K562 (cell line): Measurements from ENCODE around the gene PRR7.

Experiments used
- DMBX1 ChIP-seq: fragments of 250-450 bp; sonication (Bioruptor Pico); IDR thresholded peaks from 2 replicates; pipeline ENCODE4 v1.8.0; 2022; ENCODE audit warnings: inconsistent platforms, mild to moderate bottlenecking, moderate library complexity, borderline replicate concordance
- EHMT2 ChIP-seq: fragments of 450-650 bp; IDR thresholded peaks from 2 replicates; pipeline ENCODE4 v1.6.1; 2018; ENCODE audit warnings: antibody characterized with exemption
- HNRNPK ChIP-seq: fragments of 200-400 bp; formaldehyde crosslinking; IDR thresholded peaks from one replicate; pipeline ENCODE4 v1.6.1; 2018; ENCODE audit warnings: mild to moderate bottlenecking, low read depth, low read length; ENCODE audit not compliant: poor library complexity, severe bottlenecking
- MYC ChIP-seq, 2 experiments: fragments of 250-450 bp in 1 of 2; sonication (Bioruptor Pico) in 1 of 2; IDR thresholded peaks; 2 replicates each; pipeline versions ENCODE4 v1.5.1 to v1.6.1; 2012 to 2021; ENCODE audit warnings: low read depth in 2 of 2, borderline replicate concordance in 1 of 2, improper control_type of control experiment in 1 of 2, low read length in 1 of 2, mild to moderate bottlenecking in 1 of 2, moderate library complexity in 1 of 2
- PHTF2 ChIP-seq: fragments of 250-450 bp; sonication (Bioruptor Pico); IDR thresholded peaks from 2 replicates; pipeline ENCODE4 v1.5.0; 2021; ENCODE audit warnings: mild to moderate bottlenecking
- RAD51 ChIP-seq: fragments of 450-650 bp; IDR thresholded peaks from 2 replicates; pipeline ENCODE4 v1.7.1; 2016; ENCODE audit warnings: low read depth, mild to moderate bottlenecking, borderline replicate concordance
- SIX5 ChIP-seq, 2 experiments: IDR thresholded peaks; 2 replicates each; pipeline ENCODE4 v1.6.1; 2011; ENCODE audit warnings: low read length in 2 of 2, borderline replicate concordance in 1 of 2, low read depth in 1 of 2, mild to moderate bottlenecking in 1 of 2, moderate library complexity in 1 of 2; ENCODE audit not compliant: insufficient read depth in 1 of 2
- ZNF217 ChIP-seq: sonication (generic); formaldehyde crosslinking; IDR thresholded peaks from 2 replicates; pipeline ENCODE4 v1.8.0; 2022; ENCODE audit warnings: mild to moderate bottlenecking, missing genetic modification reagents
- TF ChIP-seq, protein P1 (sequence below), 3 experiments: IDR thresholded peaks in 2 of 3; conservative IDR thresholded peaks in 1 of 3; 2 replicates each; pipeline ENCODE4 v1.5.1; 2011 to 2012; ENCODE audit warnings: low read length in 3 of 3, mild to moderate bottlenecking in 3 of 3, control low read depth in 2 of 3, improper control_type of control experiment in 1 of 3, inconsistent platforms in 1 of 3, low read depth in 1 of 3, mixed read lengths in 1 of 3, moderate library complexity in 1 of 3; ENCODE audit not compliant: insufficient read depth in 2 of 3
- TF ChIP-seq, protein P2 (sequence below): sonication (generic); formaldehyde crosslinking; IDR thresholded peaks from 2 replicates; pipeline ENCODE4 v1.8.1; 2023; ENCODE audit warnings: mild to moderate bottlenecking, missing genetic modification reagents

GRCh38 chr5:177419046-177419445, 27.6 kb upstream of the PRR7 start:
- TF ChIP-seq HNRNPK (no peak), MYC (IDR thresholded peaks at IDR 0.05; ENCODE audit: low read depth, low read length) (no peak), MYC (CRISPR knock-in tag; IDR thresholded peaks at IDR 0.05; ENCODE audit: borderline replicate concordance, low read depth) (no peak), SIX5 (IDR thresholded peaks at IDR 0.05; ENCODE audit: borderline replicate concordance in 1 of 2, insufficient read depth in 1 of 2, low read depth in 1 of 2, low read length in 2 of 2) (no peak), PHTF2 (CRISPR knock-in tag) (no peak), ZNF217 (CRISPR knock-in tag) (no peak), DMBX1 (CRISPR knock-in tag) (no peak), EHMT2 (no peak), RAD51 (no peak)
- TF ChIP-seq, protein P1, sequence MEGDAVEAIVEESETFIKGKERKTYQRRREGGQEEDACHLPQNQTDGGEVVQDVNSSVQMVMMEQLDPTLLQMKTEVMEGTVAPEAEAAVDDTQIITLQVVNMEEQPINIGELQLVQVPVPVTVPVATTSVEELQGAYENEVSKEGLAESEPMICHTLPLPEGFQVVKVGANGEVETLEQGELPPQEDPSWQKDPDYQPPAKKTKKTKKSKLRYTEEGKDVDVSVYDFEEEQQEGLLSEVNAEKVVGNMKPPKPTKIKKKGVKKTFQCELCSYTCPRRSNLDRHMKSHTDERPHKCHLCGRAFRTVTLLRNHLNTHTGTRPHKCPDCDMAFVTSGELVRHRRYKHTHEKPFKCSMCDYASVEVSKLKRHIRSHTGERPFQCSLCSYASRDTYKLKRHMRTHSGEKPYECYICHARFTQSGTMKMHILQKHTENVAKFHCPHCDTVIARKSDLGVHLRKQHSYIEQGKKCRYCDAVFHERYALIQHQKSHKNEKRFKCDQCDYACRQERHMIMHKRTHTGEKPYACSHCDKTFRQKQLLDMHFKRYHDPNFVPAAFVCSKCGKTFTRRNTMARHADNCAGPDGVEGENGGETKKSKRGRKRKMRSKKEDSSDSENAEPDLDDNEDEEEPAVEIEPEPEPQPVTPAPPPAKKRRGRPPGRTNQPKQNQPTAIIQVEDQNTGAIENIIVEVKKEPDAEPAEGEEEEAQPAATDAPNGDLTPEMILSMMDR (IDR thresholded peaks at IDR 0.05 in 2 of 3, conservative IDR thresholded peaks at IDR 0.05 in 1 of 3; ENCODE audit: insufficient read depth in 2 of 3, low read depth in 1 of 3, low read length in 3 of 3) = no peak
- TF ChIP-seq, protein P2, sequence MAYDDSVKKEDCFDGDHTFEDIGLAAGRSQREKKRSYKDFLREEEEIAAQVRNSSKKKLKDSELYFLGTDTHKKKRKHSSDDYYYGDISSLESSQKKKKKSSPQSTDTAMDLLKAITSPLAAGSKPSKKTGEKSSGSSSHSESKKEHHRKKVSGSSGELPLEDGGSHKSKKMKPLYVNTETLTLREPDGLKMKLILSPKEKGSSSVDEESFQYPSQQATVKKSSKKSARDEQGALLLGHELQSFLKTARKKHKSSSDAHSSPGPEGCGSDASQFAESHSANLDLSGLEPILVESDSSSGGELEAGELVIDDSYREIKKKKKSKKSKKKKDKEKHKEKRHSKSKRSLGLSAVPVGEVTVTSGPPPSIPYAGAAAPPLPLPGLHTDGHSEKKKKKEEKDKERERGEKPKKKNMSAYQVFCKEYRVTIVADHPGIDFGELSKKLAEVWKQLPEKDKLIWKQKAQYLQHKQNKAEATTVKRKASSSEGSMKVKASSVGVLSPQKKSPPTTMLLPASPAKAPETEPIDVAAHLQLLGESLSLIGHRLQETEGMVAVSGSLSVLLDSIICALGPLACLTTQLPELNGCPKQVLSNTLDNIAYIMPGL (CRISPR knock-in tag) = no peak
